Kidney glomerular epithelial cell (primary cell): ENCODE measurements around the gene ADAMTSL1.

Source experiments
- DNase-seq: peaks from one replicate; lab custom pipeline; 2025; lab: John Stamatoyannopoulos, UW

Gene ADAMTSL1

GRCh38 chr9:18700714-18701113 lies 226.8 kb downstream of the ADAMTSL1 start:
- no peak for DNase-seq

GRCh38 chr9:18703151-18703900 lies 229.4 kb downstream of the ADAMTSL1 start:
- DNase-seq: no peak

- DNase-seq: no peak
Measured at GRCh38 chr9:18703901-18704379, 230.0 kb downstream of the ADAMTSL1 start.

DNA sequence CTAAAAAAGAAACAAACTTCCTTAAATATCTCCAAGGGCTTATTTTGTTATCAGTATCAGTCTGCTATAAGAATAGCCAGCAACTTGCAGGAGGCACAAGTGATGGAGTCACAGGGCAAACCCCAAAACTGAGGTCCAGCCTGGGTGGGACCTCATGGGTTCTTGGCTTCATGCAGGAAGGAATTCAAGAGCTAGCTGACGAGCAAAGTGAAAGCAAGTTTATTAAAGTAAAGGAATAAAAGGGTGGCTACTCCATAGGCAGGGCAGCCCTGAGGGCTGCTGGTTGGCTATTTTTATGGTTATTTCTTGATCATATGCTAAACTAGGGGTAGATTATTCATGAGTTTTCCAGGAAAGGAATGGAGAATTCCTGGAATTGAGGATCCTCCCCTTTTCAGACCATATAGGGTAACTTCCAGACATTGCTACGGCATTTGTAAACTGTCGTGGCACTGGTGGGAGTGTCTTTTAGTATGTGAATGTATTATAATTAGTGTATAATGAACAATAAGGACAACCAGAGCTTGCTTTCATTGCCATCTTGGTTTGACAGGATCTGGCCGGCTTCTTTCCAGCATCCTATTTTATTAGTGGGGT lies 231.9 kb downstream of the ADAMTSL1 start:
- DNase-seq: no peak

DNA sequence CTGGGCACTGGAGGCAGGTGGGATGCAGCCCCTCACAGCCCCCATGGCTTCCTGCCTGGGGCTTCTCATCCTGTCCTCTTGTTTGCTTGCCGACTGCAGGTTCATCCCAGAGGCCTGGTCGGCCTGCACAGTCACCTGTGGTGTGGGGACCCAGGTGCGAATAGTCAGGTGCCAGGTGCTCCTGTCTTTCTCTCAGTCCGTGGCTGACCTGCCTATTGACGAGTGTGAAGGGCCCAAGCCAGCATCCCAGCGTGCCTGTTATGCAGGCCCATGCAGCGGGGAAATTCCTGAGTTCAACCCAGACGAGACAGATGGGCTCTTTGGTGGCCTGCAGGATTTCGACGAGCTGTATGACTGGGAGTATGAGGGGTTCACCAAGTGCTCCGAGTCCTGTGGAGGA lies 232.7 kb downstream of the ADAMTSL1 start:
- DNase-seq: no peak

DNA sequence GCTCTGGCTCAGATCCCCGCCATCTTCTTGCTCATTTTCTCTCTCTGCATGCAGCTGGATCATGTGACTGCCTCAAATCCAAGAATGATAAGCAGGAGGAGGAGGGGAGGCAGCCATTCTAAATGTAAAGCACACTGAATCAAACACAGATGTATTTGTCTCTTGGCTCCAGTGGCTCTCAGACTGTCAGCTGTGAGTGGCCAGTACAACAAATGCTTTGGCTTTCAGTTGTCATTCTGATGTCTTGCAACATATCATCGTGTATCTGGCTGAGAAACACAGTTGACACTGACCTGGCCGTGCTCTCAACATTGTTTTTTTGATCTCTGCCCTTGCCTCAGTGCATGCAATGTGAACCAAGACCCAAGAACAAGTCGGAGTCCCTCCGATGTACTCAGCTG lies 233.1 kb downstream of the ADAMTSL1 start:
- no peak for DNase-seq

- no peak for DNase-seq
Measured at GRCh38 chr9:18707489-18708205, 233.7 kb downstream of the ADAMTSL1 start.

DNA sequence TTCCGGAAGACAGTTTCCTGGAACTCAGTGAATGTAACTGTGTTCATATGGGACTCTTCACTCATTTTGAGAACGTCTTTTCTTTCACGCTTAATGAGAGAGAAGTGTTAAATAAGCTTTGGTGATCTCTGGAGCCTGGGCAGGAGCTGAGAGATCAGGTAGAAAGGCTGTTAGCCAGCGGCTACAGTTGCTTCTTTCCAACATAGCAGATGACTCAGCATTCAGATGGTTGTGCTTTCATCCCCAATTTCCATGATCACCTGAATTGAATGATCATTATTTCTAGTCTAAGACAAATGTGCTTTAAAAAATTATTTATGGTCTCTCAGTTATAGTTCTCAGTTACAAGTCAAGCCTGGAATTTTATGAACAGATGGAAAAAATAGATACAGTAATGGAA lies 234.5 kb downstream of the ADAMTSL1 start:
- DNase-seq: no peak

GRCh38 chr9:18710065-18710464 lies 236.1 kb downstream of the ADAMTSL1 start:
- DNase-seq: no peak

DNA sequence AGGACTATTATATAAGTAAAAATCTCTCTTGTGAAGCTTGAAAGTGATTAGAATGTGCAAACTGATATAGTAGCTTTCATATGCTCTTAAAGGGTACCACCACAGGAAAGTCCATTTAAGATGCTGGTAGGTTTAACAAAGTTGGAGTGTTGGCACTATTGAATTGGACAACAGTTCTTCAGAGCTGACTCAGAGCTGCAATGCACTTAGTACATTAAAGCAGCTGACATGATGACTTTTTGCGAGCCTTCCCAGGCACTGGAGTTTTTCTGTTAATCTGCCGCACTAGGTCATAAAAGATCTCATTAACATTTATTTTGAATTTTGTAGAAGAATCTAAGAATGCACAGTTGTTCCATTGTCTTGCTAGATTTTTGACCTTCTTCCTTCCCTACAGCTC lies 243.8 kb downstream of the ADAMTSL1 start:
- no peak for DNase-seq

- no peak for DNase-seq
Measured at GRCh38 chr9:18718393-18718792, 244.4 kb downstream of the ADAMTSL1 start.

- DNase-seq: no peak
Measured at GRCh38 chr9:18718932-18719331, 245.0 kb downstream of the ADAMTSL1 start.

DNA sequence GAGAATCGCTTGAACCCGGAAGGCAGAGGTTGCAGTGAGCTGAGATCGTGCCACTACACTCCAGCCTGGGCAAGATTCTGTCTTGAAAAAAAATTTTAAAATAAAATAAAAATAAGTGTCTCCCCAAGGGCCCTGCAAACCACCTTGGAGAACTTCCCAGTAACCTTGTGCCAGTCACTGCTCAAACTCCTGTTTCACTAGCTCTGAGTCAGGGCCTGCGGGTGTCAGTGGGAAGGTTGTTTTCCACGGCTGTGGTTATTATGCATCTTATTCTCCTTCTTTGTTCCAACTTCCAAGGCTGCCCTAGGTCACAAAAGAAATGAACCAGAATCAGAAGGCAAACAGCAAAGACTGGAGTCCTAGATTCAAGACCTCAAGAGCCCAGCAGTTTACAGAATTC lies 246.7 kb downstream of the ADAMTSL1 start:
- peak; percentile 60 for DNase-seq

GRCh38 chr9:18721267-18721994 lies 247.5 kb downstream of the ADAMTSL1 start:
- DNase-seq: peak; percentile 60

- DNase-seq: no peak
Measured at GRCh38 chr9:18721995-18722310, 248.0 kb downstream of the ADAMTSL1 start.

DNA sequence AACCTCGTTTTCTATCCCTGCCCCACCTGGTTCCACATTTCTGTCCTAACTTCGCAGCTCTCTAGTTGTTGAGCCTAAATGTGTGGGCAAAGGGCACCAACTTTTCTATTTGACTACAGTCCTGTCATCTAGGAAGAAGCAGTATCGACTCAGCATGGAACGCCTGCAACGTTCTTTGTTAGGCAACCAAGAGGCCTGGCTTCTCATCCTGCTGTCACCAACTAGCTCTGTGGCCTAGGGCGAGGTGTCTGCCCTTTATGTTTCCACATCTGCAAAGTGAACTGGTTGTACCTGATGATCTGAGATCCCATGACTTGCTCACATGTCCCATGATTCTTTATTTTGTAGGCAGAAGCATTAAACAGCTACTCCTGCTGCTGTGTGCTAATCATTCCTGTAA lies 248.9 kb downstream of the ADAMTSL1 start:
- no peak for DNase-seq

DNA sequence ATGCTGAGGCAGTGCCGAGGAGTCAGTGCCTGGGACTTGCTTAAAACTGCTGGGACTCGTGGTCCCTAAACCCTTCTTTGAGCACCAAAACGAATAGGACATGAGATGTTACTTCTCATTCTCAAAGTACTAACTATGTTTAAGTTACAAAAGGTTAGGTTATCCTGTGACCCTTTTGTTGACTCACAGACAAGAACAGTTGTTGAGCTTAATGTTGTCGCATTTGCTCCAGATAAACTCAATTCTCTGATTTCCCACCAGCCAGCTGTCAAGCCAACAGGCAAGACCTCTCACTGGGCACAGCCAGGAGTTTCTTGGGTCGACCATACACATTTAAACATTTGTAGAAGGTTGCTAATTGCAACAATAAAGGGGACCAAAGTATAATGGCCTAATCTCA lies 249.4 kb downstream of the ADAMTSL1 start:
- no peak for DNase-seq

DNA sequence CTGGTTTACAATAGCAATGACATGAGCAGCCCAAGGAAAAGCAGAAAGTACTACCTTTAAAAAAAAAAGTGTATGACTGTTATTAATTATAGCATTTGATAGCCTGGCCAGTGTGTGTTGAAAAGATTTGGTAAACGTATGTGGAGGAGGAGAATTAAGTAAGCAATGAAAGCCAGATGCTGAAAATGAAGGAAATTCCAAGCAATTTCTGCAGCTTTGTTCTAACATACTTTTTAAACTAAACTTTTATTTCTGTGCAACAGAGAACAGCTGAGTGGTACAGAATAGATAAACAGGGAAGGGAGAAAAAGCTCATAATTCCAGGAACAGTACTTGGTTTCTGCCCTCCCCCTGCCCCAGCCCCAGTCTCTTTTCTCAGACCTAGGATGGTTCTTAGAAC lies 252.6 kb downstream of the ADAMTSL1 start:
- DNase-seq: no peak

- DNase-seq: no peak
Measured at GRCh38 chr9:18727904-18728303, 254.0 kb downstream of the ADAMTSL1 start.

GRCh38 chr9:18728642-18729041 lies 254.7 kb downstream of the ADAMTSL1 start:
- no peak for DNase-seq

DNA sequence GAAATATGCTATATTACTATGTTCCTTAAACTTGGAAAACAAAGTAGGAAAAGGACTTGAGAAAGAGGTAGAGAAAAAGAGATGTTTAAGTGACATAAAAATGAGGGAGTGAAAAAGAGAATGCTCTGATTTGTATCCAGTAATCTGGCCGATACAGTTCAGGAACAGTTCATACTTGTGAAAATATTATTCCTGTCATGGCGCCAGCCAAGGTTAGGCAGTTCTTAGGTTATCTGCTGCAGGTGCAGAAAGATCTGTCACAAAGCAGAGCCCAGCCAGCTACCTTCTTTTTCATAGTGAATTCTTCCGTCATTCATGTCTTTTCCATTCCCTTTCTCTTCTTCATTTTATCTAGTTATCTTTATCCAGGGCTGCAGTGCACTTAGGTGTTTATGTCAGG lies 256.3 kb downstream of the ADAMTSL1 start:
- no peak for DNase-seq

- no peak for DNase-seq
Measured at GRCh38 chr9:18739127-18739526, 265.2 kb downstream of the ADAMTSL1 start.
